Measurements from ENCODE around the gene VAMP5.

DNA sequence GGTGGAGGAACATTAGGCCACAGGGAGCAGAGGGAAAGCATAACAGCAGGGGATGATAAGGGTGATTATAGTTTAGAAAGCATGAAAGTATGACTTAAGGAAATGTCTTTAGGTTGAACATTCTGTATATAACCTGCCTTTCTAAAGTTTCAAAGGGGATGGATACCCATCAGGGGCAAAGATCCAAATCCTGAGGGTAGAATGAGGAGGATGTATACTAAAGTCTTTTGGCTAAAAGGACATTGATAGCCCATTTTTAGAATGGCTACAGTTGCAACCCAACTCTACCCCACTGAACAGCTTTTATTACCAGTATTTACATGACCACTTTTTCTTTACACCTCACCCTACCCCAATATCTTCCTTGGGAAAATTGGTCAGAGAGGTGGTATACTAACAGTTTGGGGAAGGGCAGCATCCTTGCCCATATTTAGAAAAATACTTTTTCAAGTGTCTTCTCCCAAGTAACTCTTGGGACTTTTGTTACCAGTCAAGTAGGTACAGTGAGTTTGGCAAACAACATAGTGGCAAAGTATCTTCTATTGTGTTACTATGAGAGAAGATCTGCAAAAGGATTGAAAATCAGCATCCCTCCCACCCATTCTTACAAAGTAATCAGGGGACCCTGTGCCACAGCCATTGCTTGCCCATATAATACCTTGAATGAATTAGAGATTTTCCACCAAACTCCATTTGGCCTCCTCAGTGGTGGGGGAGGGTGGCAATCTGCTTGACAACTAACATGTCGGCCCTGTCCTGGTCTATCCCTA lies 37.0 kb upstream of the VAMP5 start:
- TF ChIP-seq POLR2AphosphoS5 (IDR thresholded peaks at IDR 0.05; ENCODE audit: insufficient read depth in 1 of 2, low read depth in 1 of 2) (no peak), POLR2A (IDR thresholded peaks at IDR 0.05) (no peak)
- TF ChIP-seq, protein P1, sequence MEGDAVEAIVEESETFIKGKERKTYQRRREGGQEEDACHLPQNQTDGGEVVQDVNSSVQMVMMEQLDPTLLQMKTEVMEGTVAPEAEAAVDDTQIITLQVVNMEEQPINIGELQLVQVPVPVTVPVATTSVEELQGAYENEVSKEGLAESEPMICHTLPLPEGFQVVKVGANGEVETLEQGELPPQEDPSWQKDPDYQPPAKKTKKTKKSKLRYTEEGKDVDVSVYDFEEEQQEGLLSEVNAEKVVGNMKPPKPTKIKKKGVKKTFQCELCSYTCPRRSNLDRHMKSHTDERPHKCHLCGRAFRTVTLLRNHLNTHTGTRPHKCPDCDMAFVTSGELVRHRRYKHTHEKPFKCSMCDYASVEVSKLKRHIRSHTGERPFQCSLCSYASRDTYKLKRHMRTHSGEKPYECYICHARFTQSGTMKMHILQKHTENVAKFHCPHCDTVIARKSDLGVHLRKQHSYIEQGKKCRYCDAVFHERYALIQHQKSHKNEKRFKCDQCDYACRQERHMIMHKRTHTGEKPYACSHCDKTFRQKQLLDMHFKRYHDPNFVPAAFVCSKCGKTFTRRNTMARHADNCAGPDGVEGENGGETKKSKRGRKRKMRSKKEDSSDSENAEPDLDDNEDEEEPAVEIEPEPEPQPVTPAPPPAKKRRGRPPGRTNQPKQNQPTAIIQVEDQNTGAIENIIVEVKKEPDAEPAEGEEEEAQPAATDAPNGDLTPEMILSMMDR (IDR thresholded peaks at IDR 0.05): no peak

Data from vagina (tissue), 2 donors.